Neuron (in vitro differentiated cells): ENCODE results near the gene SLC2A1.

Experiments
- H2AFZ ChIP-seq: one replicate; pipeline ENCODE4 v1.6.1; 2013; ENCODE audit warnings: low read depth, mild to moderate bottlenecking, inconsistent platforms, low read length, moderate library complexity
- H3K27me3 ChIP-seq: one replicate; pipeline ENCODE4 v1.6.1; 2013; ENCODE audit warnings: low read length; ENCODE audit not compliant: insufficient read depth
- H3K36me3 ChIP-seq: one replicate; pipeline ENCODE4 v1.6.1; 2013; ENCODE audit warnings: low read length; ENCODE audit not compliant: insufficient read depth
- H3K4me1 ChIP-seq: one replicate; pipeline ENCODE4 v1.6.1; 2013; ENCODE audit warnings: low read length; ENCODE audit not compliant: insufficient read depth
- H3K4me3 ChIP-seq: 2 replicates; pipeline ENCODE4 v1.5.1; 2013; ENCODE audit warnings: mild to moderate bottlenecking, low read length, moderate library complexity
- H3K9me3 ChIP-seq: one replicate; pipeline ENCODE4 v1.6.1; 2013; ENCODE audit warnings: low read length

Gene SLC2A1

GRCh38 chr1:42931108-42931539 is 27.5 kb downstream of the SLC2A1 start:
- Histone ChIP-seq H3K4me1 (no peaks in the 10 kb centered on the region), H2AFZ (no peak overlapping the region), H3K9me3 (no peaks in the 10 kb centered on the region), H3K27me3 (no peaks in the 10 kb centered on the region), H3K4me3 (no peak overlapping the region), H3K36me3 (peaks cover 98% of the 10 kb centered on the region)

- no peak overlapping the region for H3K4me3 ChIP-seq
- H3K4me1 ChIP-seq: no peaks in the 10 kb centered on the region
- no peaks in the 10 kb centered on the region for H3K9me3 ChIP-seq
- peaks cover 98% of the 10 kb centered on the region for H3K36me3 ChIP-seq
- no peak overlapping the region for H2AFZ ChIP-seq
- no peaks in the 10 kb centered on the region for H3K27me3 ChIP-seq
Measured at GRCh38 chr1:42930178-42931107, 28.2 kb downstream of the SLC2A1 start.

- no peaks in the 10 kb centered on the region for H3K9me3 ChIP-seq
- H3K4me3 ChIP-seq: no peak overlapping the region
- peaks cover 98% of the 10 kb centered on the region for H3K36me3 ChIP-seq
- H3K4me1 ChIP-seq: no peaks in the 10 kb centered on the region
- H3K27me3 ChIP-seq: no peaks in the 10 kb centered on the region
- H2AFZ ChIP-seq: no peak overlapping the region
Measured at GRCh38 chr1:42929434-42930177, 29.1 kb downstream of the SLC2A1 start.

- Histone ChIP-seq H3K36me3 (peaks cover 90% of the 10 kb centered on the region), H3K4me1 (no peaks in the 10 kb centered on the region), H3K4me3 (no peak overlapping the region), H3K9me3 (no peaks in the 10 kb centered on the region), H2AFZ (no peak overlapping the region), H3K27me3 (no peaks in the 10 kb centered on the region)
Measured at GRCh38 chr1:42928859-42929258, 29.8 kb downstream of the SLC2A1 start.

GRCh38 chr1:42927920-42928505 is 30.7 kb downstream of the SLC2A1 start:
- no peaks in the 10 kb centered on the region for H3K9me3 ChIP-seq
- peaks cover 82% of the 10 kb centered on the region for H3K36me3 ChIP-seq
- H3K27me3 ChIP-seq: no peaks in the 10 kb centered on the region
- peaks cover 2% of the 10 kb centered on the region for H3K4me1 ChIP-seq
- H3K4me3 ChIP-seq: no peak overlapping the region
- H2AFZ ChIP-seq: no peak overlapping the region

GRCh38 chr1:42927274-42927841 is 31.3 kb downstream of the SLC2A1 start:
- Histone ChIP-seq H2AFZ (no peak overlapping the region), H3K27me3 (no peaks in the 10 kb centered on the region), H3K9me3 (no peaks in the 10 kb centered on the region), H3K36me3 (peaks cover 75% of the 10 kb centered on the region), H3K4me1 (peaks cover 2% of the 10 kb centered on the region), H3K4me3 (no peak overlapping the region)

- peaks cover 70% of the 10 kb centered on the region for H3K36me3 ChIP-seq
- peaks cover 2% of the 10 kb centered on the region for H3K4me1 ChIP-seq
- H3K9me3 ChIP-seq: no peaks in the 10 kb centered on the region
- H2AFZ ChIP-seq: no peak overlapping the region
- no peak overlapping the region for H3K4me3 ChIP-seq
- no peaks in the 10 kb centered on the region for H3K27me3 ChIP-seq
Measured at GRCh38 chr1:42926879-42927242, 31.8 kb downstream of the SLC2A1 start.

GRCh38 chr1:42926235-42926878 is 32.3 kb downstream of the SLC2A1 start:
- H3K4me3 ChIP-seq: no peak overlapping the region
- no peaks in the 10 kb centered on the region for H3K9me3 ChIP-seq
- no peaks in the 10 kb centered on the region for H3K27me3 ChIP-seq
- H3K4me1 ChIP-seq: peaks cover 2% of the 10 kb centered on the region
- peaks cover 66% of the 10 kb centered on the region for H3K36me3 ChIP-seq
- H2AFZ ChIP-seq: no peak overlapping the region

- Histone ChIP-seq H3K4me1 (peaks cover 2% of the 10 kb centered on the region), H3K4me3 (no peak overlapping the region), H3K9me3 (no peaks in the 10 kb centered on the region), H3K36me3 (peaks cover 53% of the 10 kb centered on the region), H2AFZ (no peak overlapping the region), H3K27me3 (no peaks in the 10 kb centered on the region)
Measured at GRCh38 chr1:42924851-42925760, 33.6 kb downstream of the SLC2A1 start.

GRCh38 chr1:42924082-42924850 is 34.4 kb downstream of the SLC2A1 start:
- Histone ChIP-seq H3K36me3 (peaks cover 45% of the 10 kb centered on the region), H3K27me3 (no peaks in the 10 kb centered on the region)

GRCh38 chr1:42923367-42924081 is 35.1 kb downstream of the SLC2A1 start:
- H3K36me3 ChIP-seq: peaks cover 37% of the 10 kb centered on the region
- no peak overlapping the region for H2AFZ ChIP-seq
- H3K9me3 ChIP-seq: no peaks in the 10 kb centered on the region
- no peaks in the 10 kb centered on the region for H3K27me3 ChIP-seq
- peaks cover 2% of the 10 kb centered on the region for H3K4me1 ChIP-seq
- no peak overlapping the region for H3K4me3 ChIP-seq

More at GRCh38 chr1:42924082-42924850, 34.4 kb downstream of the SLC2A1 start:
- no peaks in the 10 kb centered on the region for H3K9me3 ChIP-seq
- no peak overlapping the region for H2AFZ ChIP-seq
- no peak overlapping the region for H3K4me3 ChIP-seq
- H3K4me1 ChIP-seq: peaks cover 2% of the 10 kb centered on the region
